DMS79 treated with DMSO at 0.1 percent for 48 hours (cell line): ENCODE data around the gene IRF9.

Experiments used
- DNase-seq: peaks from one replicate; lab custom pipeline; 2025; lab: John Stamatoyannopoulos, UW

IRF9 gene

GRCh38 chr14:24147761-24148428 lies 13.2 kb upstream of the IRF9 start:
- no peak for DNase-seq

DNA sequence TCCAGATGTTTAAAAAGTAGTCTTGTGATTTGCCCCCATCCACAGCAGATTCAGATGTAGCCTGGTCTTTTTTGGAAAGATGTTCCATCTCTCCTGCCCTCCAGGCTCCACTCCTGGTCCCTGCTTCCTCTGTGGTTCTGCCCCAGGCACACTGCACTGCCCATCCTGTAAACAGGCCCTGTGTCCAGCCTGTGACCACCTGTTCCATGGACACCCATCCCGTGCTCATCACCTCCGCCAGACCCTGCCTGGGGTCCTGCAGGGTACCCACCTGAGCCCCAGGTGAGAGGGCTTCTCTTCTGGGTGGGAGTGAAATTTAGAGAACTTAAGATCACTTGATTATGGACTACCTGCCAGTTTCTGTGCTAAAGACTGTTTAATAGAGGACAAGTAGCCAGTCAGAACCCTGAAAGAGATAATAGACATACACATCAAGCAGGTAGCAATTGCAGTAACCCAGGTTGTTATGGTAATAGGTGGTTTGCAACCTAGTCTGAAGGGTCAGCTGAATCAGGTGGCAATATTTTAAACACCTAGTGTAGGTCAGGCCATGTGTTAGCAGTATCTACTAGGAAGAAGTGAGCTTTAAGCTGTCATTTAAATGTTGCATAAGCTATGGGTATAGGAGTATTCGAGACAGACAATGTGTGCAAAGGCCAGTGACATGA lies 11.6 kb upstream of the IRF9 start:
- no peak for DNase-seq

DNA sequence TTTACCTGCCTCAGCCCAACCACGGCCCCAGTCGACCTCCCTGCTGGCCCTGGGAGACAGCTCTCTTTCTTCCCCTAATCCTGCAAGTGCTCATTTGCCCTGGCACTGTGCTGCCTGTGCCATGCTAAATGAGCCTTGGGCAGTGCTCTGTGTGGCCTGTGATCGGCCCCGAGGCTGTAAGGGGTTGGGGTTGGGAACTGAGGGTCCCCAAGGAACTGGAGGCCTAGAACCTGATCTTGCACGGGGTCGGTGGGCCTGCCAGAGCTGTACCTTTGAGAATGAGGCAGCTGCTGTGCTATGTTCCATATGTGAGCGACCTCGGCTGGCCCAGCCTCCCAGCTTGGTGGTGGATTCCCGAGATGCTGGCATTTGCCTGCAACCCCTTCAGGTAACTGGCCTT lies 11.0 kb upstream of the IRF9 start:
- DNase-seq, result no peak

DNA sequence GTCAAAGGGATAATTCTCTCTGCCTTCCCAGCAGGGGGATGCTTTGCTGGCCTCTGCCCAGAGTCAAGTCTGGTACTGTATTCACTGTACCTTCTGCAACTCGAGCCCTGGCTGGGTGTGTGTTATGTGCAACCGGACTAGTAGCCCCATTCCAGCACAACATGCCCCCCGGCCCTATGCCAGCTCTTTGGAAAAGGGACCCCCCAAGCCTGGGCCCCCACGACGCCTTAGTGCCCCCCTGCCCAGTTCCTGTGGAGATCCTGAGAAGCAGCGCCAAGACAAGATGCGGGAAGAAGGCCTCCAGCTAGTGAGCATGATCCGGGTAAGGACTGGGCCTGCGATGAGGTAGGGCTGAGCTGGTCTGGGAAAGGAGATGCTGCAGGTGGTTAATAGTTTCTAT lies 10.5 kb upstream of the IRF9 start:
- DNase-seq, result no peak

- DNase-seq, result no peak
Measured at GRCh38 chr14:24150993-24151392, 10.1 kb upstream of the IRF9 start.

GRCh38 chr14:24151404-24152080 lies 9.5 kb upstream of the IRF9 start:
- DNase-seq, result no peak

- DNase-seq, result no peak
Measured at GRCh38 chr14:24155100-24155499, 6.0 kb upstream of the IRF9 start.

DNA sequence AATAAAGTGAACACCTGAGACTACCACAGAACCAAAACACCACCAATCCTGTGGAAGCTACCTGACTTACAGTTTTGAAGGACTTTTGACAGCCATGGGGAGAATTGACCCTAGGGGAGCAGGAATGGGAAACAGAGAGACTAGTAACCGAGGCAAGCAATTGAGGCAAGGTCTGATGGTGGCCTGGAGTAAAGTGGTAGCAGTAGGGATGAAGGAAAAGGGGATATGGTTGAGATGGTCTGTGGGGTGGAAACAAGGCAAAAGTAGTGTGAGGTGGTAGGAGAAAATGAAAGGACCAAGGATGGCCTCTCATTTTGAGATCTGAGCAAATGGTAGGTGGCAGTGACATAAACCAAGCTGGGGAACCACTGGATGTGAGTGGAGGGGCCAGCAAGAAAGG lies 4.2 kb upstream of the IRF9 start:
- DNase-seq, result no peak

DNA sequence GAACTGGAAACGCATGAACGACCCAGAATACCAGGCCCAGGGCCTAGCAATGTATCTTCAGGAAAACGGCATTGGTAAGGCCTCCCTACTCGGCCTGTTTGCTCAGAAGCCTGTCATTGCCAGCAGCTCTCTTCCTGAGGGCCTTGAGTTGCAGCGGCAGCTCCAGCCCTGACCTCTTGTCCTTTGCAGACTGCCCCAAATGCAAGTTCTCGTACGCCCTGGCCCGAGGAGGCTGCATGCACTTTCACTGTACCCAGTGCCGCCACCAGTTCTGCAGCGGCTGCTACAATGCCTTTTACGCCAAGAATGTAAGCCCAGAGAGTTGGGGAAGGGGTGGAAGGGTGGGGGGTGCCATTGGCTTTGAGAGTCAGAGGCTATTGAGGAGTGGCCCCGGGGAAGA lies 3.7 kb upstream of the IRF9 start:
- DNase-seq, result no peak

- no peak for DNase-seq
Measured at GRCh38 chr14:24159777-24160498, 1.1 kb upstream of the IRF9 start.

GRCh38 chr14:24160499-24160849 lies 591 bp upstream of the IRF9 start:
- DNase-seq, result no peak

GRCh38 chr14:24162093-24162492 lies 1.0 kb downstream of the IRF9 start:
- DNase-seq, result no peak

DNA sequence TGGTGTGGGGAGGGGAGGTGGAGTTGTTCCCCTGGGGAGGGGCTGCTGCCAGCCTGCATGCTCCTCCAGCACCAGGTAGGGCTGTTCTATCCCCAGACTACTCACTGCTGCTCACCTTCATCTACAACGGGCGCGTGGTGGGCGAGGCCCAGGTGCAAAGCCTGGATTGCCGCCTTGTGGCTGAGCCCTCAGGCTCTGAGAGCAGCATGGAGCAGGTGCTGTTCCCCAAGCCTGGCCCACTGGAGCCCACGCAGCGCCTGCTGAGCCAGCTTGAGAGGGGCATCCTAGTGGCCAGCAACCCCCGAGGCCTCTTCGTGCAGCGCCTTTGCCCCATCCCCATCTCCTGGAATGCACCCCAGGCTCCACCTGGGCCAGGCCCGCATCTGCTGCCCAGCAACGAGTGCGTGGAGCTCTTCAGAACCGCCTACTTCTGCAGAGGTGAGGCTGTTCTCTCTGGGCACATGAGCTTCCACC lies 3.5 kb downstream of the IRF9 start:
- DNase-seq, result no peak

- DNase-seq, result no peak
Measured at GRCh38 chr14:24165785-24166184, 4.7 kb downstream of the IRF9 start.

DNA sequence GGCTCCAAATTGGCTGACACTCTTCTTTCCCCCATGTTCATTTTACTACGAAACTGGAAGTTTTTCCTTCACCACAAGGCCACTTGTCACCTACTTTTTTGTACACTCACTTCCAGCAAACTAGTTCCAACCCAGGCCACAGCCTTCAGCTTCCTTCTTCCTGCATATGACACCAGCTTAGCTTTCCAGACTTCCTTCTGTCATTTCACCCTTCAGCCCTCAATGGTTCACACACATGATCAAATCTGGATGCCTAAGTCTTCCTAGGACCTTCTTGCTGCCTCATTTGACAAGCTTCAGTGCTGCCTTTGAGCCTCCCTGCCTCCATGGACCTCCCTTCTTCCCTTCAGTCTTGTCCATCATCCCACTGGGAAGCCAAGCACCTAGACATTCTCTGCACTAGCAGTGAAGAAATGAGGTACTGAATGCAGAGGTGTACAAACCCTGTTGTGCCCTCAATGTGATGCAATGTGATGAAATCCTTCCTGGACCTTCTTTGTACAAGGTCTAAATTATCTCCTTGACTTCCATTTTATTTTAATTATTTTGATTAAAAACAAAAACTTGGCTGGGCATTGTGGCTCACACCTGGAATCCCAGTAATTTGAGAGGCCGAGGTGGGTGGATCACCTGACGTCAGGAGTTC lies 6.5 kb downstream of the IRF9 start:
- DNase-seq, result no peak

- DNase-seq, result peak; percentile 100
Measured at GRCh38 chr14:24171422-24172260, 10.6 kb downstream of the IRF9 start, which contains the start of gene REC8. REC8 (plus strand) TSS chr14:24172080; CDS start chr14:24172553, 473 bp downstream.

- DNase-seq, result peak; percentile 48
Measured at GRCh38 chr14:24172261-24172860, 11.3 kb downstream of the IRF9 start.

DNA sequence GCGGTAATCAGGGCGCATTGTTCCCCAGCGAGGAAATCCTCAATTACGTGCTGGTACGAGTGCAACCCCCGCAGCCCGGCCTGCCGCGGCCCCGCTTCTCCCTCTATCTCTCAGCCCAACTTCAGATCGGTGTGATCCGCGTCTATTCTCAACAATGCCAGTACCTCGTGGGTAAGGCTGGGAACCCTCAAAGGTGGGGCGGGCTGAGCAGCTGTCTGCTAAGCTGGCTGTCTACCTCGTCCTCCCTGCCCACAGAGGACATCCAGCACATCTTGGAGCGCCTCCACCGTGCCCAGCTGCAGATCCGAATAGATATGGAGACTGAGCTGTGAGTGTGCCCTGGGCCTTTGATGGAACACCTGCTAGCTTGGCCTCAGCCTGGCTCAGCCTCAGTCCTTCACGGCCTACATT lies 11.8 kb downstream of the IRF9 start:
- peak; percentile 36 for DNase-seq

DNA sequence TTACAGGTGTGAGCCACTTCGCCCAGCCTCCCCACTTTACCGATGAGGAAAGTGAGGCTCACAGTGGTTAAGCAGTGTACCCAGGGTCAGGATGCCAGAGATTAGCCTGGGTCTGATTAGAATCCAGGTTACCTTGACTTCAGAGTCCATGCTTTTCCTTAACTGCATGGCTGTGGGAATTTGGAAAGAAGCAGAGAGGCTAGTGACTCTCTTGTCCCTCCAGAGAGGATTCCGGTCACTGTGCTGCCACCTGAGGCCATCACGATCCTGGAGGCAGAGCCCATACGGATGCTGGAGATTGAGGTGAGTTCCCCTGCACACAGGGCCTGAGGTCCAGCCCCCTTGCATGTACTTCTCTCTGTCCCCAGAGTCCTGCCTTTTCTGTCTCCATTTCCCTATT lies 15.5 kb downstream of the IRF9 start:
- no peak for DNase-seq

- DNase-seq, result no peak
Measured at GRCh38 chr14:24177041-24177825, 16.2 kb downstream of the IRF9 start.
